ENCODE measurements around the gene BAIAP3. TPM values are rescaled to one million over a fixed set of nuclear protein-coding genes. Genes with fewer than 3 reads are reported as not detected.

BAIAP3 gene
- total RNA-seq, 1 donor from 2014 or later, result 1.4 TPM

GRCh38 chr16:1380195-1380594 is 46.8 kb downstream of the BAIAP3 start:
- intact Hi-C loops (cut with micrococcal nuclease), result loop anchor here (1.0 to 5.0 kb wide), 2 partner anchors 28 to 392 kb away; partner anchors contain the start of genes EME2, MRPS34 and NME3

DNA sequence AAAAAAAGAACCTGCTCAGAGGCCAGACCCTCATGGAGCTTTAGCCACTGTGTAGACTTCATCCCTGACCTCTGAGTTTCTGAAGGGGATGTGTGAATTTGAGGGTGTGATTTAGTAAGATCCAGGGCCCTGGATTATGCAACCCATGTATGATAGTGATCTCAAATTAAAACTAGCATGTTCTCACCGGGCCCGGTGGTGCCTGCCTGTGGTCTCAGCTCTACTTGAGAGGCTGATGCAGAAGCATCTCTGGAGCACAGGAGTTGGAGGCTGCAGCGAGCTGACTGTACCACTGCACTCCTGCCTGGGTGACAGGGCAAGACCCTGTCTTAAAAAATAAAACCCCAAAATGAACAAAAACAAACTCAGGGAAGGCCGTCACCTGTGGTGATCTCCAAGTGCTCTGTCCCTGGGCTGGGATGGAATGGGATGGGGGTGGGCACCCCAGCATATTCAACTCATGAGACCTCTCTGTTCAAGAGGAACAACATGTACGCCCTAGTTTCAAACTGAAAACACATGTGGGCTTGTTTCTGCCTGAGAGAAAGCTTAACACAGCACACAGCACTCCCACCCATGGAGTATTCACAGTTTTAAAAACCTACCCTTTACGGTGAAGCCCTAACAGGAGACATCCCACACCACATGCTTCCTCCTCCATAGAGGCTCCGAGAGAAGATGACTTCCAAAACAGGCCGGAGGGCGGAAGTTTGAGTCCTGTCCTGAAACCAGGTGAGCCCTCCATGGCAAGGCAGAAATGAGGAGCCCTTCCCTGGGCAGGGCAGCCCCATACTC is 48.4 kb downstream of the BAIAP3 start:
- intact Hi-C loops (cut with micrococcal nuclease), result loop anchor here (5.0 kb wide), 1 partner anchor 390 kb away; the partner anchor contains the start of genes EME2, MRPS34 and NME3

DNA sequence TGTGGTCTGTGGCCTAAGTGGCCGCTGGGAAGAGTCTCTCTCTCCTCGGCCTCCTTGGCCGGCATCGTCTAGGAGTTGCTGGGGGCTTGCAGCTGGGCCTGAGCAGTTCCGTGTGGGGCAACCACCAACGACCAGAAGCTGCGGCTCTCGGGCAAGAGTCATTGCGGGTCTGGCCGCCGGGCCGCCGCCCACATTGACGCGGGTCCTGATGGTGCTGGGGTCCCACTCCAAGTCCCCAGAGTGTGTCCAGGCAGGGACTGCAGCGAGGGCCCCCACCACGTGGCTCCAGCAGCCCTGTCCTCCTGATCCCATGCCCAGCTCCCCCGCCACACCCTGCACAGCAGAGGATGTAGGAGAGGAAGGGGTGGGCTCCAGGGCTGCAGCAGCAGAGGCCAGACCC is 50.1 kb downstream of the BAIAP3 start:
- intact Hi-C loops (cut with micrococcal nuclease), result loop anchor here (5.0 kb wide), 1 partner anchor 389 kb away; the partner anchor contains the start of genes EME2, MRPS34 and NME3

DNA sequence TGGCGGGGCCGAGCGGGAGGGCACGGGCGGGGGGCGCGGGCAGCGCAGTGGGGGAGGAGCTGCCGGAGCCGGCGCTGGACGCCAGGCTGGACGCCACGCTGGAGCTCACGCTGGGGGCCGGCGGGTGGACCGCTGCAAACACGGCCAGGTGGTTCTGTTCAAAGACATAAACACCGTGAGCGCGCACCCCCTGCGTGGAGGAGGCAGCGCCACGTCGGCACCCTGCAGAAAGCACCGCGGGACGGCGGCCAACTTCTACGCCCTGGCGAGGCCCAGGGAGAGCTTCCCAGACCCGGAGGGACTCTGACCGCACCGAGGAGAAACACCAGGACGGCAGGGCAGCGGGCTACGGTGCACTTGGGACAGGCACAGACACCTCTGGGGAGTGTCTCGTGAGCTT is 51.8 kb downstream of the BAIAP3 start:
- intact Hi-C loops (cut with micrococcal nuclease), result no loop called here

DNA sequence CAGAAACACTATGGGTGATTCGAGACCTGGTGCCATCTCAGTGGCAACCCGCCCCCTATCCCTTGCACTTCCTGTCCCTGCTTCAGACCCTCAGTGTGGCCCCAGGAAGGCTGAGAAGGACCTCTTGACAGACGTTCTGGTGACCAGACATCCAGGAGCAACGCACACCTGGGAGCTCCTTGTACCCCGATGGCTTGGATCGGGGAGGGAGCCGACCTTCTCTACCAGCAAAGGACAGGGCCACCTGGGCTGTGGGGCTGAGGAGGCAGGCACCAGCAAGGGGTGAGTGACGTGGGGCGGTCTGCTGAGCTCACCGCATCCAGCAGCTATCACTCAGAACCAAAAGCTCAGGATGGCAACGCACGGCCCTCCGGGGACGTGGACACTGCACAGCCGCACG is 53.9 kb downstream of the BAIAP3 start:
- intact Hi-C loops (cut with micrococcal nuclease), result no loop called here

- intact Hi-C loops (cut with micrococcal nuclease), result no loop called here
These were observed 56.3 kb downstream of the BAIAP3 start for GRCh38 chr16:1389762-1390161.

DNA sequence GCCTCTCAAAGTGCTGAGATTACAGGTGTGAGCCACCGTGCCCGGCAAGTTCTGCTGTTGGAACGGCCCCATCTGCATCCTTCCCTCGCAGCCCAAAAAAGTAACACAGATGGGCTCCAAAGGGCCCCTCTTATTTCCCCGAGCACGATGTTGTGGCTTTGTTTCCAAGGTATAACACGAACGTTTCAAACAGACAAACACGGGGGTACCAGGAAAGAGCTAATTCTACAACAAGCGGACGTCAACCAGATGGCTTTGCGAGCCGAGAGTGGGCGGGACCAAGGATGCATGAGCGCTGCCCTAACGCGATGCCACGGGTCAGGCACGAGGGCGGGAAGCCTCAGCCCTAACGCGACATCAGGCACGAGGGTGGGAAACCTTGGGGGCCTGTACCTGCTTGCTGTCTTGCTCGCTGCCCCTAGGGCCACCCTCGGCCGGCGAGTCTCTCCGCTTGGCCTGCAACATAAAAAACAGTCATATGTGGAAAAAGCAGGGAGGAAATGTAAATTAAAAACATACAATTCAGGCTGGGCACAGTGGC is 56.9 kb downstream of the BAIAP3 start:
- intact Hi-C loops (cut with micrococcal nuclease), result no loop called here

DNA sequence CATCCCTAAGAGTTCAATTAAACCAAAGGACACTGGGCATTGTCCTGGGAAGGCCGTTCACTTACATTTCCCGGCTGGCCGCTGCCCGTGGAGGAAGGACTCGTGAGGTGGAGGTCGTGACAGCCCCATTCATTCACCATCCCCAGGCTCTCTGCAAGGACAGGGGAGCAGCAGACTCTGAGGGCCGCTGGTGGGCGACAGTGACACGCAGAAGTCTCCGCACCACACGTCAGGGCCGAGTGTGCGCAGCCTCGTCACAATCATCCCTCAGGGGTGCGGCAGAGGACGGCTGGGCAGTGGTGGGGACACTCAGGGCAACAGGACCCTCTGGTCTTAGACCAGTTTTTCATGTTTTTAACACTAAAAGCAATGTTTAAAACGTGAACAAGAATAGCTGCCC is 59.4 kb downstream of the BAIAP3 start:
- intact Hi-C loops (cut with micrococcal nuclease), result no loop called here

DNA sequence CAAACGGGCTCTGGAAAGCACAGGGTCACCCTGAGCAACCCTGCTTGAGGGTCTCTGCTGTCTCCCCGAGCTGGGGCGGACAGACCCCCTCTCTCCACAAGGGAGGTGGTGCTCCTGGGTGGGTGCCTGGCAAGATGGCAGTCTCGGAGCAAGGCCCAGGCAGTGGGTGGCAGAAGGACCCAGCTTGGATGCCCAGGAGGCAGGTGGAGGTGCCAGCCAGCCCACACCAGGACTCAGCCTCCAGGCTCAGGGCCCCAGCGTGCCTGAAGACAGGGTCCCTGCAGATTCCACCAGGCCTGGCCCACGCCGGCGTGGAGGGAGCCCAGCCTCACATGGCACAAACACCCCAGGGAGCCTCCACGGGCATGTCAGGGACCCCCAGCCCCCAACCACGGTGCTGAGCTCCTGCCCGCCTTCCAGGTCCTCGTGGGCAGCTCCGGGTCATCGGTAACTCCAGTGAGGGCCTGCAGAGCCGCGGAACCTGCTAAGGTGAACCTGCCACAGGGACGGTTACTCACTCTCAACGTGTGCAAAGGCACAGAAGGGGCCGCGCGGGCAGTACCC is 60.2 kb downstream of the BAIAP3 start:
- intact Hi-C loops (cut with micrococcal nuclease), result no loop called here

DNA sequence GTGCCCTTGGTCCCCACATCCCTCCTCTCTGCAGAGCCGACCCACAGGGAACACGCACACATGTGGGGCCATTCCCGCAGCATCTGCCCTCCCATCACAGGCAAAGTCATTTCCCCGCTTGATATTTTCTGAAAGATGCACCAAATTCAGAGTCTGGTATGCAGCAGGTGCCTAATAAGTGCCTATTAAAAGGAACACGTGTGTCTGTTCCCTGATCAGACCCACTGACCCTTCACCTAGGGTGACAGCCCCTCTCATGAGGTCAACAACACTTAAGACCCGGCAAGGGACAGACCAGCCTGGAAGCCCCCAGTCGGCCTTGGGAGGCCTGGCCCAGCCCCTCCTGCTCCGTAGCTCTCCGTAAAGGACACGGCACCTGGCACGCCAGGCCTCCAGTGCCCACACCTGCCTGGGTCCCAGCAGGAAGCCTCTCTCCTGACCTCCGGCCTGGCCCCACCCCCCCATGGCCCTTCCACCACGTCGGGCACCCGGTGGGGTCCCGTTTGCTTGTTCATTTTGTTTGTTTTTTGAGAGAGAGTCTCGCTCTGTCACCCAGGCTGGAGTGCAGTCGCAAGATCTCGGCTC is 61.0 kb downstream of the BAIAP3 start:
- intact Hi-C loops (cut with micrococcal nuclease), result no loop called here

DNA sequence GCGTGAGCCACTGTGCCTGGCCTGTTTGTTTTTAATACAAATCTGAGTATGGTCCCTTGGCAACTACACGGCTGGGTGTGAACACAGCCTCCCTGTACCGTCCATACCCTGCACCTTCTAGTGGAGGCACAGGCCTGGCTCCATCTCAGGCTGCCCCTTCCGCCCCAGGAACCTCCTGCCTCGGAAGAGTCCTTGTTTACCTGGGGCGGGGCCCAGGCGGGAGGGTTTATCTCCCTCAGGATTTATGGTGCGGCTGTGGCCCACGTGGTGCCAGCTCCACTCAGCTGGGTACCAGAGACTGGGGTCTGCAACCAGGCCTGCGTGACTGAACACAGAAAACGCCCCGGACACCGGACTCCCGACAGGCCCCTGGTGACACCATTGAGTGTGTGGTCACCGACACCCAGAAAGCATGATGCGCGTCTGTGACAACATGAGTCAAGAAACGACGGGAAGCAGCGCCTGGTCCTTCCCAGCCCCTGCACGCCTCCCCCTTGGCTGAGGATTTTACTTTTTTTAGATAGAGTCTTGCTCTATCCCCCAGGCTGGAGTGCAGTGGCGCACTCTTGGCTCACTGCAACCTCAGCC is 62.1 kb downstream of the BAIAP3 start:
- intact Hi-C loops (cut with micrococcal nuclease), result no loop called here

DNA sequence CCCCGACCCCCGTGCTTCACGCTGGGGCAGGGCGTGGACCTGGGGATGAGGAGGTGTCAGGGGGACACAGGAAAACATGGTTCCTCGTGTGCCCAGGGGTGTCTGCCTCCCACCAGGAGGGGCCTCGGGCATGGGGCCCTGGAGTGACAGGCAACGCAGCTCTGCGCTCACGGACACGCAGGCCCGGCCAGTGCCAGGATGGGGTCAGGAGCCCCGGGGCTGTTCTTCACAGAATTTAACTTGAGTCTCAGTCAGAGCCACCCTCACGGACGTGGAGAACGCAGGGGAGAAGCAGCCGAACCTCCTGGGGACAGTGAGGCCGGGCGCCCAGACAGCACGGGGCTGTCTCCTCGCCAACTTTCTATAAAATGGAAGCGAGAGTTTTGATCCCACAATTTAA is 64.3 kb downstream of the BAIAP3 start:
- intact Hi-C loops (cut with micrococcal nuclease), result no loop called here

- intact Hi-C loops (cut with micrococcal nuclease), result no loop called here
These were observed 64.9 kb downstream of the BAIAP3 start for GRCh38 chr16:1398351-1398750.

Other genes starting within 250 kb of the BAIAP3 start
- gene C1QTNF8, start 237.4 kb upstream of the BAIAP3 start, total RNA-seq, result not detected in 2 replicates
- 0.24 and 0.25 TPM in 2 replicates for gene CACNA1H, start 180.5 kb upstream of the BAIAP3 start, total RNA-seq
- gene TPSG1, start 108.4 kb upstream of the BAIAP3 start, total RNA-seq, result not detected in 2 replicates
- gene TPSB2, start 103.5 kb upstream of the BAIAP3 start, total RNA-seq, result not detected in 2 replicates
- gene TPSAB1, start 92.9 kb upstream of the BAIAP3 start, total RNA-seq, result not detected in 2 replicates
- not detected in 2 replicates for gene TPSD1, start 77.6 kb upstream of the BAIAP3 start, total RNA-seq
- 217 and 224 TPM in 2 replicates for gene UBE2I, start 24.0 kb upstream of the BAIAP3 start, total RNA-seq
- gene TSR3, start 18.2 kb downstream of the BAIAP3 start, total RNA-seq, result 53.7 and 60.0 TPM in 2 replicates
- gene GNPTG, start 18.3 kb downstream of the BAIAP3 start, total RNA-seq, result 36.1 and 39.1 TPM in 2 replicates
- gene UNKL, start 81.1 kb downstream of the BAIAP3 start, total RNA-seq, result 43.3 and 47.9 TPM in 2 replicates
- 13.2 and 16.4 TPM in 2 replicates for gene UQCC4, start 87.1 kb downstream of the BAIAP3 start, total RNA-seq
- not detected in 2 replicates for gene PERCC1, start 97.4 kb downstream of the BAIAP3 start, total RNA-seq
- gene CCDC154, start 110.9 kb downstream of the BAIAP3 start, total RNA-seq, result 1.8 and 3.2 TPM in 2 replicates
- 80.8 and 81.0 TPM in 2 replicates for gene CLCN7, start 141.4 kb downstream of the BAIAP3 start, total RNA-seq
- not detected in 2 replicates for gene PTX4, start 155.3 kb downstream of the BAIAP3 start, total RNA-seq
- gene TELO2, start 159.7 kb downstream of the BAIAP3 start, total RNA-seq, result 55.7 and 56.6 TPM in 2 replicates
- gene TMEM204, start 200.0 kb downstream of the BAIAP3 start, total RNA-seq, result 49.2 and 49.9 TPM in 2 replicates

Data from T-helper 1 cell treated with Interleukin-12 subunit alpha and Interleukin-12 subunit beta and Interleukin-4 antibody, amounts not matched to agents 30 ng/mL and 1 ng/mL, for 36 hours (primary cell).